HEK293 (cell line): ENCODE data around the gene WASF1.

Source experiments
- CTCF ChIA-PET: fragments of 350-600 bp; formaldehyde crosslinking; extraction: SDS; loops from one replicate; lab custom pipeline; 2021; ENCODE audit warnings: antibody characterized with exemption; lab: Yijun Ruan, JAX
- POLR2A ChIA-PET: fragments of 300-600 bp; formaldehyde crosslinking; extraction: SDS; loops from one replicate; lab custom pipeline; 2020; ENCODE audit warnings: antibody characterized with exemption, inconsistent platforms; lab: Yijun Ruan, JAX
- H3K27ac ChIP-seq: fragments of 200-500 bp; sonication (Bioruptor generic); 2 replicates; pipeline ENCODE4 v1.5.1; 2014; ENCODE audit warnings: low read depth, low read length, control low read depth, inconsistent platforms; ENCODE audit errors: extremely low read depth
- H3K36me3 ChIP-seq, 2 experiments: fragments of 200-500 bp in 1 of 2; sonication (Bioruptor generic) in 1 of 2; 1 replicate in 1 of 2; 2 replicates in 1 of 2; pipeline ENCODE4 v1.5.1; 2014 to 2017; ENCODE audit warnings: inconsistent platforms in 2 of 2, low read length in 2 of 2; ENCODE audit not compliant: control insufficient read depth in 2 of 2, insufficient read depth in 1 of 2
- H3K4me1 ChIP-seq: fragments of 200-500 bp; sonication (Bioruptor generic); 2 replicates; pipeline ENCODE4 v1.5.1; 2014; ENCODE audit warnings: mild to moderate bottlenecking, low read length, inconsistent platforms; ENCODE audit not compliant: control insufficient read depth, insufficient read depth
- H3K4me3 ChIP-seq: 2 replicates; pipeline ENCODE4 v1.5.1; 2011; ENCODE audit warnings: low read depth, mild to moderate bottlenecking, control low read depth, low read length, moderate library complexity
- H3K9me3 ChIP-seq: fragments of 200-500 bp; sonication (Bioruptor generic); 2 replicates; pipeline ENCODE4 v1.5.1; 2014; ENCODE audit warnings: low read depth, low read length, inconsistent platforms; ENCODE audit not compliant: control insufficient read depth, insufficient read depth
- GLI4 ChIP-seq: fragments of 450-650 bp; formaldehyde crosslinking; IDR thresholded peaks from 2 replicates; pipeline ENCODE4 v1.5.1; 2016; ENCODE audit warnings: missing biosample characterization, missing genetic modification characterization
- MYNN ChIP-seq: fragments of 450-650 bp; formaldehyde crosslinking; IDR thresholded peaks from 2 replicates; pipeline ENCODE4 v1.5.1; 2016; ENCODE audit warnings: missing biosample characterization, missing genetic modification characterization, borderline replicate concordance
- MZF1 ChIP-seq: fragments of 450-650 bp; formaldehyde crosslinking; IDR thresholded peaks from 2 replicates; pipeline ENCODE4 v1.5.1; 2017; ENCODE audit warnings: missing biosample characterization, missing genetic modification characterization, borderline replicate concordance
- PRDM1 ChIP-seq: fragments of 450-650 bp; formaldehyde crosslinking; IDR thresholded peaks from 2 replicates; pipeline ENCODE4; 2016; ENCODE audit warnings: missing biosample characterization, missing genetic modification characterization
- PRDM10 ChIP-seq: fragments of 450-650 bp; formaldehyde crosslinking; IDR thresholded peaks from 2 replicates; pipeline ENCODE4 v1.5.1; 2016; ENCODE audit warnings: missing biosample characterization, missing genetic modification characterization
- RBAK ChIP-seq: fragments of 450-650 bp; formaldehyde crosslinking; IDR thresholded peaks from 2 replicates; pipeline ENCODE4 v1.5.1; 2016; ENCODE audit warnings: missing biosample characterization, missing genetic modification characterization
- SETDB1 ChIP-seq: IDR thresholded peaks from one replicate; pipeline ENCODE4 v1.6.1; 2017; ENCODE audit warnings: mild to moderate bottlenecking, low read length, moderate library complexity, mixed read lengths; ENCODE audit not compliant: insufficient read length
- TSHZ1 ChIP-seq: fragments of 450-650 bp; formaldehyde crosslinking; IDR thresholded peaks from 2 replicates; pipeline ENCODE4 v1.5.1; 2016; ENCODE audit warnings: missing biosample characterization, missing genetic modification characterization, borderline replicate concordance
- ZBTB17 ChIP-seq: fragments of 450-650 bp; formaldehyde crosslinking; IDR thresholded peaks from 2 replicates; pipeline ENCODE4 v1.5.1; 2016; ENCODE audit warnings: missing biosample characterization, missing genetic modification characterization
- ZNF138 ChIP-seq: fragments of 450-650 bp; formaldehyde crosslinking; IDR thresholded peaks from 2 replicates; pipeline ENCODE4 v1.5.1; 2016; ENCODE audit warnings: missing biosample characterization, missing genetic modification characterization, borderline replicate concordance
- ZNF391 ChIP-seq: fragments of 450-650 bp; formaldehyde crosslinking; IDR thresholded peaks from 2 replicates; pipeline ENCODE4 v1.5.1; 2016; ENCODE audit warnings: low read depth, missing biosample characterization, missing genetic modification characterization, borderline replicate concordance
- ZNF404 ChIP-seq: fragments of 450-650 bp; formaldehyde crosslinking; IDR thresholded peaks from 2 replicates; pipeline ENCODE4 v1.5.1; 2017; ENCODE audit warnings: missing biosample characterization, missing genetic modification characterization
- ZNF433 ChIP-seq: fragments of 450-650 bp; formaldehyde crosslinking; IDR thresholded peaks from 2 replicates; pipeline ENCODE4 v1.5.1; 2016; ENCODE audit warnings: missing biosample characterization, missing genetic modification characterization, low read depth
- ZNF560 ChIP-seq: fragments of 450-650 bp; formaldehyde crosslinking; IDR thresholded peaks from 2 replicates; pipeline ENCODE4 v1.5.1; 2017; ENCODE audit warnings: missing biosample characterization, missing genetic modification characterization, borderline replicate concordance
- ZNF837 ChIP-seq: fragments of 450-650 bp; formaldehyde crosslinking; IDR thresholded peaks from 2 replicates; pipeline ENCODE4 v1.5.1; 2016; ENCODE audit warnings: missing biosample characterization, missing genetic modification characterization
- ZSCAN23 ChIP-seq: fragments of 450-650 bp; formaldehyde crosslinking; IDR thresholded peaks from 2 replicates; pipeline ENCODE4 v1.5.1; 2016; ENCODE audit warnings: missing biosample characterization, missing genetic modification characterization
- TF ChIP-seq, protein P1 (sequence below): fragments of 450-650 bp; formaldehyde crosslinking; IDR thresholded peaks from 2 replicates; pipeline ENCODE4 v1.5.1; 2016; ENCODE audit warnings: missing biosample characterization, missing genetic modification characterization

WASF1 gene

GRCh38 chr6:110181131-110182030, 1.9 kb upstream of the WASF1 start:
- no peak overlapping the region for H3K27ac ChIP-seq
- ChIA-PET CTCF (interaction anchor here (0.7 to 1.2 kb wide), 4 partner anchors 139 to 209 kb away, joined by 3 to 6 read pairs (median 4); no protein-coding TSS in a partner anchor), POLR2A (no interaction called here)
- TF ChIP-seq TSHZ1 (tag by site-specific recombination) (no peak), RBAK (tag by site-specific recombination) (no peak), ZNF837 (tag by site-specific recombination) (no peak), SETDB1 (no peak), ZNF433 (no peak), MZF1 (tag by site-specific recombination) (no peak), GLI4 (tag by site-specific recombination) (no peak), MYNN (no peak), PRDM1 (tag by site-specific recombination) (peak; percentile 87), ZSCAN23 (tag by site-specific recombination) (no peak), ZBTB17 (tag by site-specific recombination) (peak; percentile 75), ZNF560 (no peak), ZNF404 (tag by site-specific recombination) (no peak), ZNF391 (no peak), PRDM10 (tag by site-specific recombination) (peak; percentile 56), ZNF138 (no peak)
- TF ChIP-seq, protein P1, sequence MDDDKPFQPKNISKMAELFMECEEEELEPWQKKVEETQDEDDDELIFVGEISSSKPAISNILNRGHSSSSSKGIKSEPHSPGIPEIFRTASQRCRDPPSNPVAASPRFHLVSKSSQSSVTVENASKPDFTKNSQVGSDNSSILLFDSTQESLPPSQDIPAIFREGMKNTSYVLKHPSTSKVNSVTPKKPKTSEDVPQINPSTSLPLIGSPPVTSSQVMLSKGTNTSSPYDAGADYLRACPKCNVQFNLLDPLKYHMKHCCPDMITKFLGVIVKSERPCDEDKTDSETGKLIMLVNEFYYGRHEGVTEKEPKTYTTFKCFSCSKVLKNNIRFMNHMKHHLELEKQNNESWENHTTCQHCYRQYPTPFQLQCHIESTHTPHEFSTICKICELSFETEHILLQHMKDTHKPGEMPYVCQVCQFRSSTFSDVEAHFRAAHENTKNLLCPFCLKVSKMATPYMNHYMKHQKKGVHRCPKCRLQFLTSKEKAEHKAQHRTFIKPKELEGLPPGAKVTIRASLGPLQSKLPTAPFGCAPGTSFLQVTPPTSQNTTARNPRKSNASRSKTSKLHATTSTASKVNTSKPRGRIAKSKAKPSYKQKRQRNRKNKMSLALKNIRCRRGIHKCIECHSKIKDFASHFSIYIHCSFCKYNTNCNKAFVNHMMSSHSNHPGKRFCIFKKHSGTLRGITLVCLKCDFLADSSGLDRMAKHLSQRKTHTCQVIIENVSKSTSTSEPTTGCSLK (tag by site-specific recombination) = no peak
- peaks cover 11% of the 10 kb centered on the region; the same call in 1 of the 2 replicates for H3K4me1 ChIP-seq
- no peaks in the 10 kb centered on the region for H3K9me3 ChIP-seq
- H3K4me3 ChIP-seq = peak overlapping the region; percentile 76
- peaks cover 0 to 18% of the 10 kb centered on the region in 2 experiments; a peak in 1 of 3 replicates for H3K36me3 ChIP-seq
